Measurements from ENCODE around the gene TCP1. TPM values are rescaled to one million over a fixed set of nuclear protein-coding genes. Genes with fewer than 3 reads are reported as not detected.
A peak's percentile ranks its signal among the peaks of the same experiment; 100 is the strongest.

The TCP1 gene
- total RNA-seq, 1 donor = 170 TPM

DNA sequence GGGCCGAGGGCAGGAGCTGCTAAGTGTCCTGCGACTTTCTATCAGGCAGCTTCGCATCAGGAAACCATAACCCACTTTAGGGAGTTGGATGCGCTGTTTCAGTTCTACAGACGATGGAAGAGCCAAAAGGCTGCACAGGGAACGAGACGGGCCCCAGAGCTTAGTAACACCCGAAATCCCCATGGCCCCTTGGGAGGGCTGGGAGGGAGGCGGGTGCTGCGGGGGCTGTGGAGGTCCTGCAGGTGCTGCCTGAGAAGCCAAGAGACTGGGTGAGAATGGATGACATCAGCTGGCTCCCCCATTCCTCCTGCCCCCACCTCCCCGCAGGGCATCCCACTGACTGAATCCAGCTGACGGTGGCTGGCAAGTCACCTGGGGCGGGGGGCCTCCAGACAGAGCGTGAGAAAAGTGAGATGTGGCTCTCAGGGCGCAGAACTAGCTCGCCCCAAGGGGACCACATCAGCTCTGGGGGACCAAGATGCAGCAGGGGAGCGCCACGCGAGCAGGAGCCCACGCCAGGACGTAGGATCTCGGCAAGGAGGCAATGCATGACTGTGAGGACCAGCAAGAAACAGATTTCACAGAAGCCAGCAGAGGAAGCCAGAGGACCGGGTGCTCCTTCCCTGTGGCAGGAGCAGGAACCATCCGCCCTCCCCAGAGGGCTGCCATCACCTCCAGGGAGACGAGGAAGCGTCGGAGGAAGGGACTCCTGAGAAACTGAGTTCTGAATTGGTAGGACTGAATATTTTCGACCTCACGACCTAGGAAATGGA lies 47.5 kb upstream of the TCP1 start:
- Histone ChIP-seq H3K4me3 (ENCODE audit: insufficient read depth, low read length) (no peak overlapping the region), H4K20me1 (ENCODE audit: insufficient read depth, low read length) (no peaks in the 10 kb centered on the region), H3K9me3 (ENCODE audit: low read depth, low read length) (no peaks in the 10 kb centered on the region), H3K79me2 (ENCODE audit: insufficient read depth, low read length) (no peaks in the 10 kb centered on the region), H3K27ac (ENCODE audit: low read depth, low read length) (peak overlapping the region; percentile 58), H2AFZ (ENCODE audit: low read length) (no peak overlapping the region), H3K27me3 (ENCODE audit: insufficient read depth, low read length) (no peaks in the 10 kb centered on the region), H3K4me1 (ENCODE audit: insufficient read depth, low read length) (peaks cover 21% of the 10 kb centered on the region), H3K4me2 (ENCODE audit: insufficient read depth, low read length) (peak overlapping the region; percentile 45), H3K36me3 (ENCODE audit: insufficient read depth, low read length) (no peaks in the 10 kb centered on the region)
- DNase-seq (ENCODE audit: insufficient read length, low spot score, missing footprints) = no peak
- TF ChIP-seq, protein P1, sequence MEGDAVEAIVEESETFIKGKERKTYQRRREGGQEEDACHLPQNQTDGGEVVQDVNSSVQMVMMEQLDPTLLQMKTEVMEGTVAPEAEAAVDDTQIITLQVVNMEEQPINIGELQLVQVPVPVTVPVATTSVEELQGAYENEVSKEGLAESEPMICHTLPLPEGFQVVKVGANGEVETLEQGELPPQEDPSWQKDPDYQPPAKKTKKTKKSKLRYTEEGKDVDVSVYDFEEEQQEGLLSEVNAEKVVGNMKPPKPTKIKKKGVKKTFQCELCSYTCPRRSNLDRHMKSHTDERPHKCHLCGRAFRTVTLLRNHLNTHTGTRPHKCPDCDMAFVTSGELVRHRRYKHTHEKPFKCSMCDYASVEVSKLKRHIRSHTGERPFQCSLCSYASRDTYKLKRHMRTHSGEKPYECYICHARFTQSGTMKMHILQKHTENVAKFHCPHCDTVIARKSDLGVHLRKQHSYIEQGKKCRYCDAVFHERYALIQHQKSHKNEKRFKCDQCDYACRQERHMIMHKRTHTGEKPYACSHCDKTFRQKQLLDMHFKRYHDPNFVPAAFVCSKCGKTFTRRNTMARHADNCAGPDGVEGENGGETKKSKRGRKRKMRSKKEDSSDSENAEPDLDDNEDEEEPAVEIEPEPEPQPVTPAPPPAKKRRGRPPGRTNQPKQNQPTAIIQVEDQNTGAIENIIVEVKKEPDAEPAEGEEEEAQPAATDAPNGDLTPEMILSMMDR (IDR thresholded peaks at IDR 0.05; ENCODE audit: extremely low read depth, low read depth, low read length) = no peak

DNA sequence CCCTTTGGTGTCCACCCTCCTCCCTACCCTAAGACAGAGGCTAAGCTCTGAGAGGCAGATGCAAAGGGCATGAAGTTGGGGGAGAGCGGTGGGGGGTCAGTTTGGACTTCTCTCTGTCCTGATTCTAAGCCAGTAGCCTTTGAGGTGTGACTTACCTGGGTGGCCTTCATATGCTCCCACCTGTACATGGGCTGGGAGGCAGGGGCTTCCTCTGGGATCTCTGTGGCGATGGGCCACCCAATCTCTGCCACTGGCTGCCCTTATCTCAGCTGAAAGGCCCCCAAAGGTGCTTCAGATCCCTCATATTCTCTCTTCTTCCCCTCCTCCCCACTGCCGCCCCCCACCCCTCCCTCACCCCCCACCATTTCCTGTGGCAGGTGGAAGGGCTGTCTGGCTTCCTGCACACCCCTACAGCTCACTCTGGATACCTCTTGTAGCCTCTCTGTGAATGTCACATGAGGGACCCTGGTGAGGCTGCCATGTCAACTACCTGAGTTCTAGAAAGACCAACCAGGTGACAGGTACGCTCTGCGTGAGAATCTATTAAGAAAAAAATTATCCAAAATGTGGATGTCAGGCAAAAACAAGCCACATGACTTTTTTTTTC lies 44.7 kb upstream of the TCP1 start:
- Histone ChIP-seq H2AFZ (ENCODE audit: low read length) (no peak overlapping the region), H3K27ac (ENCODE audit: low read depth, low read length) (no peak overlapping the region), H3K4me2 (ENCODE audit: insufficient read depth, low read length) (no peak overlapping the region), H3K79me2 (ENCODE audit: insufficient read depth, low read length) (no peaks in the 10 kb centered on the region), H3K4me1 (ENCODE audit: insufficient read depth, low read length) (peaks cover 21% of the 10 kb centered on the region), H4K20me1 (ENCODE audit: insufficient read depth, low read length) (no peaks in the 10 kb centered on the region), H3K36me3 (ENCODE audit: insufficient read depth, low read length) (no peaks in the 10 kb centered on the region), H3K9me3 (ENCODE audit: low read depth, low read length) (no peaks in the 10 kb centered on the region), H3K27me3 (ENCODE audit: insufficient read depth, low read length) (no peaks in the 10 kb centered on the region), H3K4me3 (ENCODE audit: insufficient read depth, low read length) (no peak overlapping the region)
- TF ChIP-seq, protein P1 (IDR thresholded peaks at IDR 0.05; ENCODE audit: extremely low read depth, low read depth, low read length) = no peak
- DNase-seq (ENCODE audit: insufficient read length, low spot score, missing footprints) = no peak

DNA sequence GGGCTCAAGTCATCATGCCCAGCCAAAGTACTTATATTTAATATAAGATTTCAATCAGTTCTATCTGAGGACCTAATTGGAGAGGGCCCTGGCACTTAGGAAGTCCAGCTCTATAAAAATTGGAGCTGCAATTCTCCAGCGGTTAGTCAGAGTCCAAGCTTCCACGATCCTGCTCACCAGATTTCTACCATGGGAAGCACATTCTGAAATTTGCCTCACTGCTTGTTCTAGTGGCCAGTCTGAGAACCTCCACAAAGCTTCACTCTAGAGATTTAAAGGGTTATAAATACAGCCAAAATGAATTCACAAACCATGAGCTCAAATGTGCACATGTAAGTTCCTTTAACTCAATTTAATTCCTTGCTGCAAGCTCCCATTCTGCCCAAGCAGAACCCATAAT lies 44.2 kb upstream of the TCP1 start:
- Histone ChIP-seq H3K4me1 (ENCODE audit: insufficient read depth, low read length) (peaks cover 19% of the 10 kb centered on the region), H3K27me3 (ENCODE audit: insufficient read depth, low read length) (no peaks in the 10 kb centered on the region), H3K9me3 (ENCODE audit: low read depth, low read length) (no peaks in the 10 kb centered on the region), H3K4me2 (ENCODE audit: insufficient read depth, low read length) (no peak overlapping the region), H3K4me3 (ENCODE audit: insufficient read depth, low read length) (no peak overlapping the region), H2AFZ (ENCODE audit: low read length) (no peak overlapping the region), H3K27ac (ENCODE audit: low read depth, low read length) (peak overlapping the region; percentile 45), H4K20me1 (ENCODE audit: insufficient read depth, low read length) (no peaks in the 10 kb centered on the region), H3K36me3 (ENCODE audit: insufficient read depth, low read length) (no peaks in the 10 kb centered on the region), H3K79me2 (ENCODE audit: insufficient read depth, low read length) (no peaks in the 10 kb centered on the region)
- TF ChIP-seq, protein P1 (IDR thresholded peaks at IDR 0.05; ENCODE audit: extremely low read depth, low read depth, low read length) = peak; percentile 51
- DNase-seq (ENCODE audit: insufficient read length, low spot score, missing footprints) = peak; percentile 97

DNA sequence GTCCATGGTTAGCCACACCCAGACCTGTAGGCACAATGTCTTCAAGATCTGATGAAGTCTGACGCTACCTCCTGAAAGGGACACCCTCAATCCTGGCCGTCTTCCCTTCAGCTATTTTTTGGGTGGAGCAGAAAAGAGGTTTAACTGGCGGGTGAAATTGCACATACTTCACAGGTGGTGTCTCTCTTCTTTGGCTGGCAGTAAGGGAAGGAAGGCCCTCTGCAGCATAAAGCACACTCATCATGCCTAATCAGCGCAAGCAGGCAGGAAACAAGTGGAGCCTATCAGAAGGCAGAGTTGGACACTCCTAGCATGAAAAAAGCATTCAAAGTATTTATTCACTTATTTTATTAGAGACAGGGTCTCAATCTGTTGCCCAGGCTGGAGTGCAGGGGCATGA lies 43.5 kb upstream of the TCP1 start:
- DNase-seq (ENCODE audit: insufficient read length, low spot score, missing footprints) = no peak
- Histone ChIP-seq H3K4me3 (ENCODE audit: insufficient read depth, low read length) (no peak overlapping the region), H4K20me1 (ENCODE audit: insufficient read depth, low read length) (no peaks in the 10 kb centered on the region), H3K27ac (ENCODE audit: low read depth, low read length) (peak overlapping the region; percentile 45), H3K27me3 (ENCODE audit: insufficient read depth, low read length) (no peaks in the 10 kb centered on the region), H3K4me1 (ENCODE audit: insufficient read depth, low read length) (peaks cover 17% of the 10 kb centered on the region), H3K36me3 (ENCODE audit: insufficient read depth, low read length) (no peaks in the 10 kb centered on the region), H2AFZ (ENCODE audit: low read length) (no peak overlapping the region), H3K9me3 (ENCODE audit: low read depth, low read length) (no peaks in the 10 kb centered on the region), H3K4me2 (ENCODE audit: insufficient read depth, low read length) (no peak overlapping the region), H3K79me2 (ENCODE audit: insufficient read depth, low read length) (no peaks in the 10 kb centered on the region)
- TF ChIP-seq, protein P1 (IDR thresholded peaks at IDR 0.05; ENCODE audit: extremely low read depth, low read depth, low read length) = no peak
